WERI-Rb-1 (cell line): Measurements from ENCODE around the gene ALG2.
A peak's percentile ranks its signal among the peaks of the same experiment; 100 is the strongest.

Experiments used
- DNase-seq: peaks from one replicate; pipeline ENCODE4 v3.0.0-alpha.2; 2020
- H3K27ac ChIP-seq: fragments of 250-450 bp; sonication (Bioruptor Pico); 2 replicates; pipeline ENCODE4 v1.5.1; 2020; ENCODE audit warnings: mild to moderate bottlenecking, moderate library complexity
- H3K27me3 ChIP-seq: fragments of 250-450 bp; sonication (Bioruptor Pico); 2 replicates; pipeline ENCODE4 v1.5.1; 2021; ENCODE audit warnings: mild to moderate bottlenecking, low read depth, moderate library complexity; ENCODE audit not compliant: insufficient read depth, severe bottlenecking
- H3K36me3 ChIP-seq: fragments of 250-450 bp; sonication (Bioruptor Pico); 2 replicates; pipeline ENCODE4 v1.5.1; 2020; ENCODE audit warnings: mild to moderate bottlenecking, moderate library complexity
- H3K4me3 ChIP-seq: 2 replicates; pipeline ENCODE4 v1.5.1; 2011; ENCODE audit warnings: low read depth, mild to moderate bottlenecking, control low read depth, low read length
- H3K9me3 ChIP-seq: fragments of 250-450 bp; sonication (Bioruptor Pico); 2 replicates; pipeline ENCODE4 v1.5.1; 2021; ENCODE audit warnings: mild to moderate bottlenecking, moderate library complexity; ENCODE audit not compliant: severe bottlenecking
- CTCF ChIP-seq: IDR thresholded peaks from 2 replicates; pipeline ENCODE4 v1.5.1; 2011; ENCODE audit warnings: low read depth, mild to moderate bottlenecking, control low read depth, inconsistent platforms, low read length

Gene ALG2

GRCh38 chr9:99224445-99224844 is 2.7 kb upstream of the ALG2 start:
- H3K9me3 ChIP-seq = no peaks in the 10 kb centered on the region
- no peak for TF ChIP-seq CTCF
- H3K27ac ChIP-seq = no peak overlapping the region
- no peak overlapping the region for H3K4me3 ChIP-seq
- peaks cover 67% of the 10 kb centered on the region for H3K36me3 ChIP-seq
- DNase-seq = no peak
- H3K27me3 ChIP-seq = no peaks in the 10 kb centered on the region

GRCh38 chr9:99222416-99223270 is 901 bp upstream of the ALG2 start:
- no peak for DNase-seq
- H3K27ac ChIP-seq = peak overlapping the region; percentile 99
- peak overlapping the region; percentile 95 for H3K4me3 ChIP-seq
- no peaks in the 10 kb centered on the region for H3K27me3 ChIP-seq
- peaks cover 69% of the 10 kb centered on the region for H3K36me3 ChIP-seq
- 0 out of 2 replicates have a peak, but pooled peaks have one; percentile 29 for TF ChIP-seq CTCF
- no peaks in the 10 kb centered on the region for H3K9me3 ChIP-seq

- Histone ChIP-seq H3K4me3 (peak overlapping the region; percentile 95), H3K9me3 (no peaks in the 10 kb centered on the region), H3K27ac (peak overlapping the region; percentile 99), H3K36me3 (peaks cover 75% of the 10 kb centered on the region), H3K27me3 (no peaks in the 10 kb centered on the region)
- no peak for TF ChIP-seq CTCF
- no peak for DNase-seq
Observed at GRCh38 chr9:99221266-99221620, 499 bp downstream of the ALG2 start.

GRCh38 chr9:99220011-99220410 is 1.7 kb downstream of the ALG2 start:
- Histone ChIP-seq H3K4me3 (no peak overlapping the region), H3K36me3 (peaks cover 71% of the 10 kb centered on the region), H3K9me3 (no peaks in the 10 kb centered on the region), H3K27ac (no peak overlapping the region), H3K27me3 (no peaks in the 10 kb centered on the region)
- no peak for TF ChIP-seq CTCF
- DNase-seq = no peak

GRCh38 chr9:99216073-99216472 is 5.7 kb downstream of the ALG2 start:
- Histone ChIP-seq H3K27ac (no peak overlapping the region), H3K36me3 (peaks cover 51% of the 10 kb centered on the region), H3K27me3 (no peaks in the 10 kb centered on the region), H3K4me3 (no peak overlapping the region), H3K9me3 (peaks cover 2% of the 10 kb centered on the region)
- no peak for TF ChIP-seq CTCF
- DNase-seq = no peak

- H3K27me3 ChIP-seq = no peaks in the 10 kb centered on the region
- H3K27ac ChIP-seq = no peak overlapping the region
- H3K4me3 ChIP-seq = no peak overlapping the region
- peaks cover 29% of the 10 kb centered on the region for H3K36me3 ChIP-seq
- H3K9me3 ChIP-seq = peaks cover 4% of the 10 kb centered on the region
- TF ChIP-seq CTCF = no peak
- no peak for DNase-seq
Observed at GRCh38 chr9:99213197-99213596, 8.5 kb downstream of the ALG2 start.
